Kidney glomerular epithelial cell (primary cell): Measurements from ENCODE around the gene IDS.

Source experiments
- DNase-seq: peaks from one replicate; lab custom pipeline; 2025; lab: John Stamatoyannopoulos, UW

Gene IDS

DNA sequence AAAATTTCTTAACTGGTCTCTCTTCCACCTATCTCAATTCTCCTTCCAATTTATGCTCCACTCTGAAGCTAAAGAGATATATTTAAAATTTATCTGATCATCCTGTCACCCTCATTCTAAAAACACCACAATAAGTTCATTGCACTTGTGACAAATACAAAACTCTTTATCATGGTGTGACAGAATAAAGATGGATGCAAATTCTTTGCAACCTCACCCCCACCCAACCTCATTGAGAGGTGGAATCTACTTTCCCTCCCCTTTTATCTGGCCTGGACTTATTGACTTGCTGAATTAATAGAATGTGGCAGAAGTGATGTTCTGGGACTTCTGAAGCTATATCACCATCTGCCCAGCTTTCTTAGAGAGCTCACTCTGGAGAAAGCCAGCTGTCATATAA is 46.5 kb downstream of the IDS start:
- DNase-seq = no peak

DNA sequence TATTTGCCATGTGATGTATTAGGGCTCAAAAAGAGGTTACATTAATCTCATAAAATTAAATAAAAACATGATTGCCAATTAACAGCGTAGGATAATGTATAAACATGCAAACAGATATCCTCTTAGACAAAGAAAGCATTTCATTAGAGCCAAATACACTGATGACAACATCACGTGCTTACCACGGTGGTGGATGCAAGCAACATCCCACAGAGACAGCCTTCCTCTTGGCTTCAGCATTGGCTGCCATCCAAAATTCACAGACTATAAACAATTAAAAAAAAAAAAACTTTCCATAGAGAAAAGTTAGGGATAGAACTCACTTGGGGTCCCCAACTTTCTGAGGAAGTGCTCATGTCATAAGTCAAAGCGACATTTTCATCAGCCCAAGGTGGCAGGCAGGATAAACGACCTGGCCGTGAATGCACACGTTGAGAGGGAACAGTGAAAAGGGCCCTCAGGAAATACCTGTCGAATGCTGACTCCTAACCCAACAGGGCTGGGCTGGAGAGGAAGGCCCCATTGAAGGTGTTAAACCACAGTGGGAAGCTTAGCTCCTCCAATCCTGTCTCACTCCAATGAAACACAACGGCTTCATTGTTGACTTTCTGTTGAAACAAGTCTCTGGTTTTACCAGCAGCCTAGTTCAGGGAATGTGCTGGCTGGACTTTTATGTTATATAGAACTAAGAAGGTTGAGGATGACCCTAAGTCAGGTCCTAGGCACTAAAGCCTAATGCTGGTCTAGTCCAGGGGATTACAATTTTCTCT is 48.4 kb downstream of the IDS start:
- no peak for DNase-seq

DNA sequence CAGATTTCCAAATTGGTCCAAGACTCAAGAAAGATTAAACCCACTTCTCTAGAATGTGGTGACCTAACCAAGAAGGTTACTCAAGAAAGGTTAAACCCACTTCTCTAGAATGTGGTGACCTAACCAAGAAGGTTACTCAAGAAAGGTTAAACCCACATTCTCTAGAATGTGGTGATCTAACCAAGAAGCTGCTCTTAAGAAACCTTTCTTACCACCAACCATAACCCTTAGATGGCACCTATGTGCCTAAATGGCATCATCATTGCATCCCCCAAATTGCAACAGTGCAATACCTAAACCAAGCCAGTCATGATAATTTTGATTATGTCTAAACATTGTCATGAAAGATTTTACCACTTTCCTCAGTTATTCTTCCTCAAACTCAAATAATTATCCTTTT is 49.2 kb downstream of the IDS start:
- DNase-seq = no peak

DNA sequence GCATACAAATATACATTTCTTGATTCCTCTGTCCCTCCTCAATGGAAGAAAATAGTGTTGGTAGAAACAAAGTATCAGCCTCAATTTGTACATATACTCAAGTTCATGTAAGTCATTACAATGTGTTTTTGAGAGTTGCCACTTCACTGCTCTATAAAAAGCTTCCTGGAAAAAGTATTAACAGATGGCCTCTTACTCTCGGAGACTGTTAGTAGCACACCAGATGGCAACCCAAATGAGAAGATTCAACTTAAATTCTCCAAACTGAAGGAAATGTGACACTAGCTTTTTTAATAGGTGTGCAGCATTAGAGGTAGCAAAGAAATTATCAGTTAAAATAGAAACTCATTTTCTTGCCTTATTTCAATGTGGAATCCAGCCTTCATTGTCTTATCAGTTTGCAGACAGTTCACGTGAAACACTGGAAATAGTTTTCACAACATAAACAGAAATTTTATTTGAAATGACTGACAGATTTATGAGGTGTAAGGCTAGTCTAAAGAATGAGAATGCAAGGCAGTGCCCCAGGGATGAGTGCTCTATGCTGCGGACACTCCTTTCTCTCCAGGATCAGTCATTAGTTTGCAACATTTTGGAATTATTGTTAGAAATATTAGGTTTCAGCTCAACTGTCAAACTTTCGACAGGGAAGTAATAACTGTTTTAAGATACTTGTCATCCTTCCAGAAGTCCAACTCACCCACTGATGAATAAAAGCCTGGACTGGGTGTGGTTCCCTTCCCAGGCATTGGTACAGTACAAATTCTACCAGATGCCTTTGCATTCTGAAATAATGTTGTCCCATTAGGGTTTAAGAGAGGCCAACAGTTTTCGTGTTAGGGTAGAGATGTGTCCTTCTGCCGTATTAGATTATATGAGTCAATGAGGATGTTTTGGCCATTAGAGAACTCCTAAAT is 50.9 kb downstream of the IDS start:
- DNase-seq = no peak

DNA sequence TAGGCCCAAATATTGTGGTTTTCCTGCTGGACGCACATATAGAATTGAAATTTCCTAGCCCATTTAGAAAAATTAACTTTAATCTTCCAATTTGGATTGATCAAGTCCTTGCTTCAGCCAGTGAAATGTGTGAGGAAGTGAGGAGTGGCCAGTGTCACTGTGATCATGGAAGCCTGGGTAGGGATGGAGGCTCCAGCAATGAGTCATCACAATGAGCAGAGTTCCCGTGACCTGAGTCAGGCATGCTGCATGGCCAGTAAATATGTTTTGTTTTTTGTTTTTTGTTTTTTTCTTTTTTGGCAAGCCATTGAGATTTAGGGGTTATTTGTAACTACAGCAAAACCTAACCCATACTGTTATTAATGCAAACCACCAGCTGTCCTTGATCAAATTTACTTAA is 52.1 kb downstream of the IDS start:
- DNase-seq = peak; percentile 28

DNA sequence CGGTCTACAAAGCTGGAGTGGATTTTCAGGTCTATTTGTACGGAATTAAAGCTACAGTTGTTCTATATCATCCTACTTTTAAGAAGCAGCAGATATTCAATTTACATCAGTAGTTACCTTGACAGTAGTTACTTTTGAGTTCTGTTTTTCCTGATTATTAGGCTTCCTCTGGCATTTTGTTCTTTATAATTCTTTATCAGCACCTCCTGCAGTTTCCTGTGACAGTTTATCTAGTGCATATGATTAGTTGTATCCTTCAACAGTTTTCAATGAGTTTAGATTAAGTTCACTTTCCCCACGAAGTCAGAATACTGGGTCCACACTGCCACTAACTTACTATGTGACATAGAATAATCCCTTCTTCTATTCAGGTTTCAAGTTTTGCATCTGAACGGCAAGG is 71.7 kb downstream of the IDS start:
- DNase-seq = no peak

DNA sequence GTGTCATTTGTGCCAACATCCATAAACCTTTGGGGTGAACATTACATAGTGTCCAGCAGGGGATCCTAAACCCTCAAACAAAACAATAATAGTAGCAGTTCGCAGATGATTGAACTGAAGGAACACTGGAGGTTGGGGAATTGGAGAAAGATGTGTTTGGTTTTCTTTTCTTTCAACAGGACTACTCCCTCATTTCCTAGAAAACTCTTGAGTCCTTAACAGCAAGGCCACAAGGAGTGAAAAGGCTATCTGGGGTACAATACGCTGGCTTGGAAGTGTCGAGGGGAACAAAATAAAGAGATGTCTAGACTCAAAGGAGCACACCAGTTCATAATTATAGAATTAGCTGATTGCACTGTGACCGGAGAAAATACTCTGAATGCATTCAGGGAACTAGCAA is 72.1 kb downstream of the IDS start:
- DNase-seq = no peak
